Activated naive CD8-positive, alpha-beta T cell (primary cell): ENCODE data around the gene ZMIZ1.

Source experiments
- H3K27ac Mint-ChIP-seq: one replicate; pipeline ENCODE4 v1.8.0; 2021; ENCODE audit warnings: mixed read lengths
- H3K27me3 Mint-ChIP-seq: one replicate; pipeline ENCODE4 v1.8.0; 2021; ENCODE audit warnings: mixed read lengths
- H3K36me3 Mint-ChIP-seq: one replicate; pipeline ENCODE4 v1.8.0; 2021; ENCODE audit warnings: mixed read lengths
- H3K4me1 Mint-ChIP-seq: one replicate; pipeline ENCODE4 v1.8.0; 2021; ENCODE audit warnings: low read depth, mixed read lengths
- H3K4me3 Mint-ChIP-seq: one replicate; pipeline ENCODE4 v1.8.0; 2021; ENCODE audit warnings: mild to moderate bottlenecking, mixed read lengths
- H3K9me3 Mint-ChIP-seq: one replicate; pipeline ENCODE4 v1.8.0; 2021; ENCODE audit warnings: low read depth, mixed read lengths

ZMIZ1 gene

DNA sequence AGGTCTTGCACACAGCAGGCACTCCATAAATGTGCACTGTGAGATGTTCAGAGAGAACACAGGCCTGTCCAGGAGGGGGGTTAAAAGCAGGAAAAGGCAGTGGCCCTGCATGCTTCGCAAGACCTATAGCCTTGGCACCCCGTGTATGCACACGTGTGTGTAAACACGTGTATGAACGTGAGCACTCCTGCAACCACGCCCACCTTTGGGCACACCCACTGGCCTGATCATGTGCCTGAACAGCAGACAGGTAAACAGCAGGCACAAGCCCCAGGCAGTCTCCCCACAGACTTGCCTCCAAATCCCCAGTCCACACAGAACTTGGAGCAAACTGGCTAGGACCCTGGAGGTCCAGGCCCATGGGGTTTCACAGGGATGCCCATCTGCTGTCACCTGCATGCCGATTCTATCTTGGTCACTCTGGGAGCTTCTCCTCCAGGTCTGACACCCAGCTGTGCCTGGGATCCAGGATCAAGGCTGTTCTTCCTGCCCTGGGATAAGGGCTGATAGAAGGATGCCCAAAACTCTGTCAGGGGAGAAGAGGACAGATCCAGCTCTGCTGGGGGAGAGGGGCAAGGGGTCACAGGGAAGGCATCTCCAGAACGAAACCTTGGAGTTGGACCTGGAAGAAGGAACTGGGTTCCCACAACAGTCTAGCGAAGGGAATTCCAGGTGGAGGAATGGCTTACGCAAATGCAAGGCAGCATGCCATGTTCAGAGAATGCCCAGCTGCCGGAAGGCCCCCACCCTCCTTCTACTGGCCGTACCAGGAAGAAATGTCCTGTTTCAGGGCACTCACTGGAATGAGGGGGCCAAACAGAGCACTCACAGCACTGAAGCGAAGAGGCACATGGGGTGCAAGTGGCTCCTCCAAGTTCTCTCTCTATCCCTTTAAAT, 14.3 kb upstream of the ZMIZ1 start:
- H3K36me3 Mint-ChIP-seq = peaks cover 2% of the 10 kb centered on the region
- peaks cover 21% of the 10 kb centered on the region for H3K4me1 Mint-ChIP-seq
- H3K4me3 Mint-ChIP-seq = no peak overlapping the region

GRCh38 chr10:79055100-79055782, 13.5 kb upstream of the ZMIZ1 start:
- no peak overlapping the region for H3K4me3 Mint-ChIP-seq
- no peaks in the 10 kb centered on the region for H3K27me3 Mint-ChIP-seq
- H3K4me1 Mint-ChIP-seq = peaks cover 16% of the 10 kb centered on the region
- H3K36me3 Mint-ChIP-seq = peaks cover 2% of the 10 kb centered on the region
- no peaks in the 10 kb centered on the region for H3K9me3 Mint-ChIP-seq
- no peak overlapping the region for H3K27ac Mint-ChIP-seq

More for the DNA sequence above, 14.3 kb upstream of the ZMIZ1 start:
- Mint-ChIP-seq H3K27ac (no peak overlapping the region), H3K27me3 (no peaks in the 10 kb centered on the region), H3K9me3 (no peaks in the 10 kb centered on the region)

- Mint-ChIP-seq H3K9me3 (no peaks in the 10 kb centered on the region), H3K27ac (no peak overlapping the region), H3K4me3 (no peak overlapping the region), H3K27me3 (no peaks in the 10 kb centered on the region), H3K36me3 (peaks cover 2% of the 10 kb centered on the region), H3K4me1 (peaks cover 11% of the 10 kb centered on the region)
Measured at GRCh38 chr10:79055892-79056291, 12.9 kb upstream of the ZMIZ1 start.

DNA sequence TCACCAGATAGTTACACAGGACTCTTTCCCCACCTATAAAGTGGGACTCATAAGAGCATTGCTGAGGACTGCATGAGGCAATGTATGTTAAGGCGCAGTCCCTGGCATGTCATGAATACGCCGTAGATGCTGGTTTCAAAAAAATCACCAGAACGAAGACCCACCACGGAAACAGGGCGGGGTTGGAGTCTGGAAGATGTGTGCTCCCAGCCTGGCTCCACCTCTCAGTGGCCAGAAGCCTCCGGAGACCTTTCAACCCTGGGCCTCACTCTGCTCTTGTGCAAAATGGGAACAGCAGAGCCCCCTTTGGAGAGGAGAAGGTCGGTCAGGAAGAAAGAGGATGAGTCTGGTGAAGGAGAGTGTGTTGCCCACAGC, 12.4 kb upstream of the ZMIZ1 start:
- Mint-ChIP-seq H3K27ac (no peak overlapping the region), H3K4me1 (peaks cover 8% of the 10 kb centered on the region), H3K36me3 (peaks cover 2% of the 10 kb centered on the region), H3K9me3 (no peaks in the 10 kb centered on the region), H3K4me3 (no peak overlapping the region), H3K27me3 (no peaks in the 10 kb centered on the region)

DNA sequence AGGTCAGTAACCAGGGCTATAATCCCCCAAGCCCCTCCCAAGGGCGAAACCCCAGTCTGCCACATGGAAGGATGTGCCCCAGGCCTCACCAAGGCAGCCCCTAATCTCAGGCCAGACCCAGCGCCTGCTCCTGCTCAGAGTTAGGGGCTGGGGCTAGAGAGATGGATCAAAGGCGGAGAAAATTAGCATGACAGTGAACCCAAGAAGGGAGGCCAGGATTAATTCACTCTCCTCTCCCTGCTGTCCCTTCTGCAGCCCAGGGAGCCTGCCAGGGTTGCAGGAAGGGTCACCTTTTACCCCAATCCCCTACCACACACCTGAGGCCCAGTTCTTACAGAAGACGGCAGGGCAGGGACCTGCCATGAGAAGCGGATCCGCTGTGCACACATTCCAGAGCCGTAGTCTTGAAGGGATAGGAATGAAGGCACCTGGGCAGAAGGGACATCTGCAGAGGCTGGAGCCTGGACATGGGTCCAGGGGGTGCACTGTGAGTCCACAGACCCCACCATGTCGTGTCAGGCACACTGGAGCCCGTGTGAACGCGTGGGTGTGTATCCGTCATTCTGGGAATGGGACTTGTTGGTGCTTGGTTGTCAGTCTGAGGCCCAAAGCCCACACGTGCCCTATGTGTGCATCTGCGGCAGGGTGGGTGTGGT, 11.9 kb upstream of the ZMIZ1 start:
- Mint-ChIP-seq H3K27ac (no peak overlapping the region), H3K36me3 (peaks cover 2% of the 10 kb centered on the region), H3K4me3 (no peak overlapping the region), H3K4me1 (peaks cover 4% of the 10 kb centered on the region), H3K9me3 (no peaks in the 10 kb centered on the region), H3K27me3 (no peaks in the 10 kb centered on the region)

- H3K4me1 Mint-ChIP-seq = peaks cover 2% of the 10 kb centered on the region
- no peaks in the 10 kb centered on the region for H3K9me3 Mint-ChIP-seq
- no peaks in the 10 kb centered on the region for H3K27me3 Mint-ChIP-seq
- no peak overlapping the region for H3K4me3 Mint-ChIP-seq
- no peak overlapping the region for H3K27ac Mint-ChIP-seq
- H3K36me3 Mint-ChIP-seq = peaks cover 2% of the 10 kb centered on the region
Measured at GRCh38 chr10:79057481-79058275, 11.1 kb upstream of the ZMIZ1 start.

DNA sequence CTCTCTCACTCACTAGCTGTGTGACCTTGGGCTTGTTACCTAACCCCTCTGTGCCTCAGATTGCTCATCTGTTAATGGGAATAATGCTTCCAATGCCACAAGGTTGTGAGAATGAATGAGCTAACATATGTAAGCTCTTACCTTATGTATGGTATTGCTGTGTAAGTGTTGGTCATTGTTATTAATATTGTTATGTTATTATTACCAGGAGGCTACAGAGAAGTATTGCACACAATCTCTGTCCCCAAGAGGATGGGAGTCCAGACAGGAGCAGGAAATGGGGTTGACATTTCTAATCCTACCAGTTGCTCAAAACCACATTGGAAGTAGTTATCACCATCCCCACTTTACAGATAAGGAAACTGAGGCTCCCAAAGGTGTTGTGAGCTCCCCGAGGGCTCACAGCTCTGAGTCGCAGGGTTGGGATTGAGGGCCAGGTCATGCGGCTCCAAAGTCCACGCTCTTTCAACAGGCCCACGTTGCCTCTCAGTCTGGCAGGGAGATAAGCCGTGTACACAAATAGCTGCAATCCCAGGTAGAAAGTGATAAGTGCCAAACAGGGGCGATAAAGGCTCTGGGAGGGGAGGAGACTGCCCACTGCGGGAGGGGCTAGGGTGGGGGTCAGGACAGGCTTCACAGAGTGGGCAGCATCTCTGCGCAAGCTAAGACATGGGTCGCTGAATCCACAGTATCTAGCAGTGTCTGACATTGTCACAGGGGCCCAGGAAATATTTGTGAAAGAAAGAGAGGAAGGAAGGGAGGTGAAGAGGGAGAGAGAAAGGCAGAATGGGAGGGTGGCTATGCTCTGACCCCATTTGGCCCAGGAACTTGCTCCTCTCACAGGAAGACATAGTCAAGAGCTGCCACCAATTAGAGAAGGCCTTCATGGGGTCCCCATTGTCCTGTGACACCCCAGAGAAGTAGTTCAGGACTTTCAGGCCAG, 9.6 kb upstream of the ZMIZ1 start:
- no peak overlapping the region for H3K27ac Mint-ChIP-seq
- peaks cover 16% of the 10 kb centered on the region for H3K4me1 Mint-ChIP-seq
- no peaks in the 10 kb centered on the region for H3K27me3 Mint-ChIP-seq
- H3K36me3 Mint-ChIP-seq = peaks cover 2% of the 10 kb centered on the region
- no peak overlapping the region for H3K4me3 Mint-ChIP-seq
- H3K9me3 Mint-ChIP-seq = no peaks in the 10 kb centered on the region

DNA sequence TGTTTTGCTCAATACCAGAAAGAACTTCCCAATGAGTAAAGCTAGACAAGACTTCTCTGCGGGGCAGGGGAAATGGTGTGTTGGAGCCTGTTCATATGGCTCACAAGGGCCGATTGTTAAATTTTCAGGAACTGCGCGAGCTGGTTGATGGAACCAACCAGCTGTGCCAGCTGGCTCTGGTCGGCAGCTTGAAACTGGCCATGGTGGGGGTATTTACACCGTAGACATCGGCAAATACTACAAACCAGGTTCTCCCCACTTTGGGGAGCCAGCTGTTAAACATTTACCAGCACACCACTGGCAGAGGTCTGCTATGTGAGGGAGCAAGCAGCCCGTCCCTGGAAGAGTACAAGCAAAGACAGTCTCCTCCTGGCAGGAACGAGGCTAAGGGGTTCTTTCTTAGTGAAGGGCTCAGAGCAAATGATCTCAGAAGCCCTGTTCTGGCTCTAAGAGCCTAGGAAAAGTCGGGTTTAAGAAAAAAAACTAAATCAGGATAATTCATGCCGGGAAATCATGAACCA, 8.8 kb upstream of the ZMIZ1 start:
- H3K4me3 Mint-ChIP-seq = no peak overlapping the region
- no peak overlapping the region for H3K27ac Mint-ChIP-seq
- no peaks in the 10 kb centered on the region for H3K9me3 Mint-ChIP-seq
- H3K4me1 Mint-ChIP-seq = peaks cover 22% of the 10 kb centered on the region
- no peaks in the 10 kb centered on the region for H3K27me3 Mint-ChIP-seq
- H3K36me3 Mint-ChIP-seq = peaks cover 2% of the 10 kb centered on the region

GRCh38 chr10:79060641-79061255, 8.0 kb upstream of the ZMIZ1 start:
- Mint-ChIP-seq H3K36me3 (peaks cover 2% of the 10 kb centered on the region), H3K4me1 (peaks cover 30% of the 10 kb centered on the region), H3K27me3 (no peaks in the 10 kb centered on the region), H3K9me3 (no peaks in the 10 kb centered on the region), H3K4me3 (no peak overlapping the region), H3K27ac (no peak overlapping the region)

DNA sequence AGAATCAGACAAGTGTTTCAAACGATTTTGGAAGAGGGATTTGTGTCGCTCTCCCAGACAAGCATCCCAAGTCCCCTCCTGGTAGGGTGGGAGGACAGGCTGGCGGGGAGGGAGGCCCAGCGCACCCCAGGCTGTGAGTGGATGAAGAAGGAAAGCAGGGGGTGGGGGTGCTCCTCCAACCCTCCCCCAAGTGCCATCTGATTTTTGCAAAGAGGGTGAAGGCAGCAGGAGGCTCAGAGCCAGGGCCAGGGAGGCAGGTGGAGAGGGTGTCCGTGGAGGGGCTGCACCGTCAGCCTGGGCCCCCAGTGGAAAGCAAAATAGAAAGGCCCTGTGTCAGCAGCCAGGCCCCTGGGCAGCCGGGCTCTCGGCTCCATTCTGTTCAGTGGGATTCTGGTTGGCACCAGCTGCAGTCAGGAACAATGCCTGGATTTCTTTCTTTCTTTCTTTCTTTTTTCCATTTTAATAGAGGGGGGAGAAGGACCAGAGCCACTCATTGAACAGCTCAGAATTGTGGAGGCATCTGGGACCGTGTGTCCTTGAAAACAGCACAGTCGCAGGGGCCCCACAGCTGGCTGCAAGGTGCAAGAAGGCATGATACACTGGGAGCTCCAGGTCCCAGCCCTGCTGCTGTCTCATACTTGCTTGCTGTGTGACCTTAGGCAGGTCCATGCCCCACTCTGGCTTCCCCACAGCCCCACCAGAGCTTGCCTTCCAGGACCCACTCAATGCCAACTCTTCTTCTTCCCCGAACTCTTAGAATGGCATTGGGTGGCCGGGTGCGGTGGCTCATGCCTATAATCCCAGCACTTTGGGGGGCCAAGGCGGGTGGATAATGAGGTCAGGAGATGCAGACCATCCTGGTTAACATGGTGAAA, 7.1 kb upstream of the ZMIZ1 start:
- H3K36me3 Mint-ChIP-seq = peaks cover 2% of the 10 kb centered on the region
- H3K4me1 Mint-ChIP-seq = peaks cover 36% of the 10 kb centered on the region
- no peaks in the 10 kb centered on the region for H3K27me3 Mint-ChIP-seq
- H3K9me3 Mint-ChIP-seq = no peaks in the 10 kb centered on the region
- no peak overlapping the region for H3K27ac Mint-ChIP-seq
- no peak overlapping the region for H3K4me3 Mint-ChIP-seq

DNA sequence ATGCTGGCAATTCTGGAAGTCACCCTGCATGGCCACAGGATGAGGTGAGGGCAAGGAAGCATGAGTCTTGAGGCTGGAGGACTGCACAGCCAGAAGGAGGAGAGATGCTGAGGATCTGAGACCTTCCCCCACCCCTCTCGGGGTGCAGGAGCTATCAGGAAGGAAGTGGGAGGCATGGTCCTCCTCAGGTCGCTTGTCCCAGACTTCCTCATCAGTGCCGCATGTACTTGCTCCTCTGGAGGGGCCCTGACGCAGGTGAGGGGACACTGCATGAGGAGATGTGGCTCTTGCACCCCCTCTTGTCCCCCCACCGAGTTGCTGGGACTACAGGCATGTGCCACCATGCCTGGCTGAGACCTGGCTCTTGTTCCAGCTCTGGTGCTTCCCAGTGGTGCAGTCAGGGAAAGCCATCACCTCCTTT, 5.7 kb upstream of the ZMIZ1 start:
- H3K4me1 Mint-ChIP-seq = peaks cover 42% of the 10 kb centered on the region
- peaks cover 2% of the 10 kb centered on the region for H3K36me3 Mint-ChIP-seq
- H3K27me3 Mint-ChIP-seq = no peaks in the 10 kb centered on the region
- no peak overlapping the region for H3K27ac Mint-ChIP-seq
- H3K4me3 Mint-ChIP-seq = no peak overlapping the region
- no peaks in the 10 kb centered on the region for H3K9me3 Mint-ChIP-seq

GRCh38 chr10:79063661-79064492, 4.9 kb upstream of the ZMIZ1 start:
- H3K27ac Mint-ChIP-seq = no peak overlapping the region
- peaks cover 44% of the 10 kb centered on the region for H3K4me1 Mint-ChIP-seq
- no peaks in the 10 kb centered on the region for H3K9me3 Mint-ChIP-seq
- no peaks in the 10 kb centered on the region for H3K36me3 Mint-ChIP-seq
- H3K27me3 Mint-ChIP-seq = no peaks in the 10 kb centered on the region
- no peak overlapping the region for H3K4me3 Mint-ChIP-seq
